ENCODE measurements around the gene SHISA8.
"Not testable (repeated sequence)": the region's sequence is repeated elsewhere in the genome, so short reads cannot be mapped to it uniquely, and the experiment has no call there.

The SHISA8 gene

DNA sequence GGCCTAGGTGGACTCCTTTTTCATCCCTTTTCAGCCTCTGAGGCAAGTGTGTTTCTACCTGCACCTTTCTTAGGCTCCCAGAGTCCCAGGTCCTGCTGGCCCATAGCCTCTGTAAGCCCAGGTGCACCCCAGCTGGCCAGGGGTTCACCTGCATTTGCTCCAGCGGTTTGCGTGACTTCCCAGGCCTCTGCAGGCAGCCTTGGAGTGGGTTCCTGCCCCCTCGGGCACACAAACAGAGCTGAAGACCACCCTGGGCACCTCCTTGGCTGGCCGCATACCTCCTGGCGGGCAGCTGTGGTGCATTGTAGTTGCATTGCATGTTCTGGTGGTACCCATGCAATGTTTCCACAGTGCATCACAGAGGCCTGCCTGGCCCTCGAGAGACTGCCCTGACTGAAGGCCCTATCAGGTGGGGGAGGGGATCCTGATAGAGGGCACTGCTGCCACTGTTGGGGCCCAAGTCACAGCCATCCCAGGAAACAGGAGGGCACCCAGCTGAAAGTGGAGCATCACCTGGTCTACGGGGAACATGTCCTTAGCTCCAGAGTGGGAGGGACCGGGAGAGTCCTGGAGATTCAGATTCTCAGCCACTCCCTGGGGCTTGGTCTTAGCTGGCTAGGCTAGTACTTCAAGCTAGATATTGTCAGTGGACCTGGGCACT, 14.1 kb downstream of the SHISA8 start:
- no peak for DNase-seq

DNA sequence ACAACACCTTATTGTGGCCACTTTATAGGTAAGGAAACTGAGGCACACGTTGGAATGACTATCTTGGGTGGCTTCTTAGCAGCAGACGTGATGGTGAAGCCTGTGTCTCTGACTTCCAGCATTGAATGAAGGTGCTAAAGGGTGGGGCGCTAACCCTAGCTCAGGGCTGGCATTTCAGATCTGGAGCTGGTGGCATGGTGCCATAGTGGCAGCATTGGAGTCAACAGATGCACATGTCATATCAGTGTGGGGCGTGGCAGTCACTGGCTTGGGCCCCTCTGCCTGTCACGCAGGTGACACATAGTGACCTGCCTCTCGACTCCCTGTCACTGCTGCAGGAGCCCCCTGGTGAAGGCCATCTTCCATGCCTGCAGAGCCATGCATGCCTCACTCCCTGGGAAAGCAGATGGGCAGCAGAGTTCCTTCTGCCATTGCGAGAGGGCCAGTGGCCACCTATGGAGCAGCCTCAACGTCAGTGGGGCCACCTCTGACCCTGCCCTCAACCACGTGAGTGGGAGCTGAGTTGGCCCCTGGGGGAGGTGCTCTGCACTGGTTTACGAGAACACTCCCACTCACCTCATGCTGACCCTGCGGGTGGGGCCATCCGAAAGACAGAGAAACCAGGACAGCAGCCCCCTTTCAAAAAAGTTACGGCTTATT, 14.8 kb downstream of the SHISA8 start:
- no peak for DNase-seq

DNA sequence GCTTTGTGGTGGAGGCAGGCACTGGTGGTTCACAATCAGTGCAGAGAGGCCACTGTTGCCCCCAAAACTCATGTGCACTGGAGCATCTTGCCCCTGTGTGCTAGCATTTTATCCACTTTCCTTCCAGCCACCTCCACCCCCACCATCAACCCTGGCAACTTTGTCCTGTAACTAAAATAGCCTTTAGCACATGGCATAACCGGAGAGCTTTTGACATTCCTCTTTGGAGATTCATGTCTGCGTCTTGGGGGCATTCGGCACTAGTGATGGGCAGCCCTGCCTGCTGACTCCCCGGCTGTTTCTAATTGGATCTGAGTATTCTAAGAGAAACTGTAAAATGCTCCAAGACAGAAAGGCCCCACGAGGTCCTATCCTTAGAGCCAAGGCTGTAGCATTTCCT, 15.8 kb downstream of the SHISA8 start:
- DNase-seq, result no peak

DNA sequence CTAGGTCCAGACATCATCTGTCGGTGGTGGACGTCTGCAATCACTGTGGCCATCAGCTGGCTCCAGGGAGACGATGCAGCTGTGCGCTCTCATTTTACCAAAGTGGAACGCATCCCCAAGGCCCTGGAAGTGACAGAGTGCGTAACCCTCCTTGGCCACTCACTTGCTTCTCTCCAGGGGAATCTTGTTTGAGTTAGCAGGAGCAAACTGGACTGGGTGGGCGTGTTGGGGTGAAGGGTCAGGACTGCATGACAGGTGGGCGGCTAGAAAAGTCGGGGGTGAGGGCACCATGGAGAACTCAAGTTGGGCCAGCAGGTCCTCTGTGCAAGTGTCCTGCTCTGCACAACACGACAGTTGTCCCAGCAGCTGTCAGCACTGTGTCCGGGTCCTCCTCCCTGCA, 16.2 kb downstream of the SHISA8 start:
- no peak for DNase-seq

DNA sequence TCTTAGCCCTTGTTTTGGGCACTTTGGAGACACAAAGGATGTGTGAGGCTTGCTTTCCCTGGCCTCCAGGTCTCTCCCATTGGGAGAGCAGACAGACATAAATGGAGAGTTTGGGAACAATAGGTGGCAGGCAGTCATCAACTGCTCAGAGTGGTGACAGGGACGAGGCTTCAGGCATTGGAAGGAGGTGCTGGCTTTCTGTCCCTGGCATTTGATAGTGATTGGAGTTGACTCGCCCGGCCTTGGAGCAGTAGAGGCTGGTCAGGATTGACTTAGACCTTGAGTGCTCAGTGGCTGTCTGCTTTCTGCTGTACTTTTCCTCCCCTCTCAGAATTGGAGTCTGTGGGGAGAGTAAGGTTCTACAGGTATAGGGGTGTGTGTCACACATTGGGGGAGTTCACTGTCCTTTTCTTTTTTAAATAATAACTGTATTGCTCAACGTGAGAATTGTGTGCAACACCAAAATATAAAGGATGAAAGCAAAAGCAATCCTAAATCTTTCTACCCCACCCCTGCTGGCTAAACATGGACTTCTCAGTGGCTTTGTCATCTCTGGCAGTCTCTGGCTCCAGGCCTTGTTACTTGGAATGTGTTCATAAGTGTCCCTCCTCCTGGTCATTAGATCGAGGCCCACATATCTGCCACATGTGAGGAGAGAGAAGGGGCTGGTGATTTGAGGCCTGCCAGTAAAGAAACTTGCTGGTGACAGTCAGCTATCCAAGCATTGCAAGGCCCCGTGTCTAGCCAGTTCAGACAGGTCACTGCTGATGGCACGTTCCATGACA, 21.1 kb downstream of the SHISA8 start:
- no peak for DNase-seq

DNA sequence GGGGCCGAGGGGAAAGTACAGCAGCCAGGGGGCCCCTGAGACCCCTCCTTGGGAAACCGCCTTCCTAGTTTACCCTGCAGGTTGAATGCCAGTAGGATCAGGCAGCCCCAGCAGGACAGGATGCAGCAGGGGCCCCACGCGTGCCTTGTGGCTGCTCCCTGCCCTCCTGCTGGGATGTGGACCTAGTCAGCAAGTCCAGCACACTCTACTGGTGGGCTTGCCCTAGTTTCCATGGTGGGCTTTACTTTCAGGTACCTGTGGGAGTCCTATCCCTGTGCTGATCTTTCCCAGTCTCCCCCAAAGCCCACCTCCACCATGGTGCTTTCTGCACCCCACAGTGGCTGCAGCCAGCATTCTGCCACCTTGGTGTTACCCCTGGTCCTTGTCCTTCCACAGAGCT, 22.2 kb downstream of the SHISA8 start:
- DNase-seq, result no peak

DNA sequence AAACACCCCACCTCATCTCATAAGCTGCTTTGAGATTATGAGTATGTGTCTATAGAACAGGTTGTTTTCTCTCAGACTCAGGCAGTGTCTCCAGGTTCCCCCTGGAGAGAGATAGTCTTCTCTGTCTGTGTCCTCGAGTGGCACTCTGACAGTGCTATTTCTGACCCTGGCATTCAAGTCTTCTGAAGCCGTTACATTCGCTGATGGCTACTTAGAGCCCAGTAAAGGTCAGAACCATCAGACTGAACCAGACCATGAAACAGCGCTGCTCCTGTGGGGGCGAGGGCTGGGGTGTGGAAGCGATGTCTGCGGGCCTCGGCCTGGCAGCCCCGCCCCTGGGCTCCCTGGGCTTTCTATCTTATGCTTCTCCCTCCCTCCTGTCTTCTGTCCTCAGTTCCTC, 23.5 kb downstream of the SHISA8 start:
- no peak for DNase-seq

DNA sequence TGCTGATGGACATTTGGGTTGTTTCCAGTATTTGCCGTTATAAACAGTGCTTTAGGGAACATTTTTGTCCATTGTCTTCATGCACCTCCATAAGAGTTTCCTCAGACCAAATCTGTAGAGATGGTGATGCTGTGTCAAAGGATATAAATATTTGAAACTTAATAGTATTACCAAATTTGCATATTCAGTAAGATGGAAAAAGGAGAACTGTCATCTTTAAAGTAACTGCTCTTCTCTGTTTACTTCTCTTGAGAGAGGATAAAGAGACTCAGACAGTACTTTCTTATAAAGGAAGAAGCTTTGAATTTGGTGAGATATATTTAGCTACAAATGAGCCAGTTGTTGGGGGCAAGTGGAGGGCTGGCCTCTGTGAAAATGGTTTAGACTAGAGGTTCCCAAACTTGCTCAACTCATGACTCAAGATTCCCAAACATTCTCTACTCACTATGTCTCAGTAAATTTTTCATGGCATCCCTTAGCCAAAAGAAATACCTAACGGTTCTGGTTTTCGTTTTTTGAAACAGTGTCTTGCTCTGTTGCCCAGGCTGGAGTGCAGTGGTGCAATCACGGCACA, 26.2 kb downstream of the SHISA8 start:
- no peak for DNase-seq

DNA sequence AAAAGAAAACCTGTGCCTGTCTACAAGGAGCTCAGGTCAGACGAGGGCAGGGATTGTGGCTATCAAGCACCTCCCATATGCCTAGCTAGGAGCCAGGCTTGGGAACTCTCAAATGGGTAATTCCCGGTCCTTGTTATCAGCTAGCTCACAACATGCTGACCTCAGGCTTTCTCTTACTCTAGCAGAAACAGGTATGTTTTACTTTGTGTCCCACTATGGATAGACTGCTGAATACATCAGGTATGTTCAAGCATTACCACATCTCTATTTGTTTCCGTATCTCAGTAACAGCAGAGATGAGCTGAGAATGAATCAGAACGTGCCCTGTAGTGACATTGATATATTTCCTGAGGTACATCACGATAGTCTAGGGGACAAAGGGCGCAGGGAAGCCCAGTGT, 29.4 kb downstream of the SHISA8 start:
- DNase-seq, result no peak

DNA sequence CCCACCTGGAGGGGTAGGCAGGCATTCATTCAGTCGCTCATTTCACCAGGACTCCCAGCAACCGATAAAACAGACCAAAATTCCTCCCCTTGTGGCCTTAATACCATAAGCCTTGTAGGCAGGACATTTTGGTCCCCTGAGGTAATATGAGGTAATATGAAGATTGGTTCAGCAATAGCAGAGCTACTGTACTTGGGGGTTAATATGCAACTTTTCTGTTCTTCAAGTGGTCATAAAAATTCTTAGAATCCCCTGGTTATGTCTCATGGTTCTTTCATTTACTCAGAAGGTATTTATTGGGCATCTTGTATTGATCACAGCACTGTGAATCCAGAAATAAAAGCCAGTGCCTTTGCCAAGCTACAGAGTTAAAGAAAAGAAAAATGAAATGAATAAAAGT, 29.8 kb downstream of the SHISA8 start:
- DNase-seq, result no peak

DNA sequence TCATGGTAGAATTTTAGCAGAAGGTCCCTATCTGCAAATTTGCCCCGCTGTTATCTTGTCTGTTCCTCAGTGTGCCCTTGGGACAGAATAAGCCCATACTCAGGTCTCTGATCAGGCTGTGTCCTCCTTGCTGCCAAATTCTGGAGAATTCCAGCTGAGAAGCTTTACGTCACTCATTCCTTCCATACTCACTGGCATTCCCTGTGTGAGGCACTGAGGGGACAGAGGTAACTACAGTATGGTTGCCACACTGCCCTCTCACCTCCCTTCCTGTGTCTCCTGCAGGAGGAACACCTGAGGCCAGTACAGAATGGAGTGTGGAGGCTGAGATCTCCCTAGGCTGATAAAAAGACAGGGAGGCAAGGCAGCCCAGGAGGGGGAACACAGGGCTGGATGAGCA, 31.5 kb downstream of the SHISA8 start:
- no peak for DNase-seq

DNA sequence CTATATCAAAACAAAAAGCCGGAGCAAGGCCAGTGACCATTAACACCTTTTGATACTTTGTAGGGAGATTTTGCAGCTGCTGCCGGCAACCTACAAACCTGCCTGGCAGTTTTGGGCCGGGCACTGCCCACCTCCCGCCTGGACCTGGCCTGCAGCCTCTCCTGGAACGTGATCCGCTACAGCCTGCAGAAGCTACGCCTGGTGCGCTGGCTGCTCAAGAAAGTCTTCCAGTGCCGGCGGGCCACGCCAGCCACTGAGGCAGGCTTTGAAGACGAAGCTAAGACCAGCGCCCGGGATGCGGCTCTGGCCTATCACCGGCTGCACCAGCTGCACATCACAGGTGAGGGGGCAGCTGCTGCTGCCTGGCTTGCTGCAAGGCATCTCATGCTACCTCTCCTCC, 34.2 kb downstream of the SHISA8 start:
- DNase-seq, result no peak

DNA sequence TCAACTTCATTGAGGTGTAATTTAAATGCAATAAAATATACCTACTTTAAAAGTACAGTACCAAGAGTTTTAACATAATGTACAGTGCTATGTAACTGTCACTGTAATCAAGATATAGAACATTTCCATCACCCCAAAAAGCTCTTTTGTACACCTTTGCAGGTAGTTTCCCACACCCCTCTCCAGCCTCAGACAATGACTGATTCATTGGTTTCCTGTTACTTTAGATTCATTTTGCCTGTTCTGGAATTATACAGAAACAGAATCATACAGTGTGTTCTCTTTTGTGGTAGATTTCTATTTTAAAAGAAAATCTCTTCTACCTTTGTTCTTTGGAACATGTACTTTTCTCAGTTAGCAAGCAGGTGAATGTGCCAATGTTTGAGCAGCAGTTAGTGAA, 38.2 kb downstream of the SHISA8 start:
- DNase-seq, result no peak

DNA sequence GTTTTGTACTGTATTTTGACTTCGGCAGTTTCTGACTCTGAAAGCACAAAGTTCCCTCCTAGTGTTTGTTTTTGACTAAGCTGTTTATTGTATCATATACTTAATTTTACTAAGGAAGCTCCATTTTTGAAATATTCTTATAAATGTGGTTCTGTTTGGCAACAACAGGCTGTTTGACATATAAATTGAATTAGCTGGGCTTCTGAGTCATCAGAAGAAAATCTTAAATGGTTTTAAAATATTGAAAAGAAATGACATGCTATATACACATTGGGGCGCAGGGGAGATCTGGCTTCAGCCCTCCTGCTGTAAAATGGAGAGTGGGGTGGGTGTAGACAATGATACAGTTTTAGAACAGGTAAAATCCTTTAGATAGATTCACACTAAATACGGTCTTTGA, 38.6 kb downstream of the SHISA8 start:
- DNase-seq, result no peak

DNA sequence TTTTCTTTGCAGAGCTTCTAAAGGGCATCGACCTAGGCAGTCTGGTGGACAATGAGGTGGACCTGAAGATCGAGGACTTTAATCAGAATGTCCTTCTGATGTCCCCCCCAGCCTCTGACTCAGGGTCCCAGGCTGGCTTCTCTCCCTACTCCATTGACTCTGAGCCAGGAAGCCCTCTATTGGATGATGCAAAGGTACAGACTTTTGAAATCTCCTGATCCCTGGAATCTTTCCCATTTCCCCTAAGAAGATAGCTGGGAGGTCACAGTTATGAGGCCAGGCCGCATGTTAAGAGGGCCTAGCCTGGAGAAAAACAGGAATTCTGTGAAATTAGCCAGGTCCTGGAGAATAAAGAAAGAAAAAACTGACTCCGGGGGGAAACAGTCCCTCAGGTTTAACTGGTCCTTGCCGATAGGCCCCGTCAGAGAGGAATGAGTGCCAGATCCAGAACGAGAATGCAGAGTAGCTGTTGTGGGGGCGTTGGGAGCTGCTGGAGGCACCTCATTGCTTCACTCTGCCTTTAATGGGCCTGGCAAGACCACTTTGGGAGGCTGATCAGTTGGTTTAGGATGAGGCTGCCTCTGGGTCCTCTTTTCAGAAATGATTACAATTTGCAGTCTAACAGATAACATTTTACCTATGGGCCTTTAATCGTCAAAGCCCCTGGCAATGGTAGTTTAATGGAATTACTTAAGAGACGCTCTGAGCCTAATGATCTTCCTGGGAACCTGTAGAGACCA, 39.2 kb downstream of the SHISA8 start:
- no peak for DNase-seq

DNA sequence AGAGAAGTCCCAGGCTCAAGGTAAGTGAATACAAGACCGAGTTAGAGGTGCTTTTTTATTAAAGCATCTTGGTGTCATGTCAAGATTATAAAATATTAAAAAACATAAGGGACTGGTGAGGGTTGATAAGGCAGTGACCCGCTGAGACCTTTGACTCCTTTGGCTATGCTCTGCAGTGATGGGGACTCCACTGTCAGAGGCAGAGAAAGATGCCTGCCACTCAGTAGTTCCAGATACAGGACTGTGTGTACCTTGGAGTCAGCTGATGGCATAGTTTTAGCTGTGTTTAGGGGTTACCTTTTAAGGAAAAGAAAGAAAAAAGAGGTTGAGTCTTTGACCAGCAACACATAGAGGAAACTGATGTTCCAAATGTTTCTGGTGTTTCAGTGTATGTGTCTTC, 40.8 kb downstream of the SHISA8 start:
- DNase-seq, result no peak

DNA sequence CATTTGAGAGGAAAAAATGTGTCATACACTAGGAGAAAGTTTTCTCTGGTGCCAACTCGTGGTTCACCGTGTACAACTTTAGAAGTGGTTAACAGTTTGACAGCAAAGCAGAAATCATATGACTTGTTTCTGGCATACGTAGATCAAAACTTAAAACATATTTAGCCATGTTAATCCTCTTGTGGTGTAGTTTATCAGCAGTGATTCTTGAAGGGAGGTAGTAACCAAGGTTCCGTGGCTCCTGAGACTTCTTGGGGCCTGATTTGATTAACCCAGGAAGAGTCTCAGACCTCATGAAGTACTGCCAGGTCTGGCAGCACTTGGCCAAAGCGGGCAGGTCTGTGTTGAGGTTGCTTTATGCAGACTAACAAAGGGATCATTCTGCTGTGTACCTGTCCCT, 41.5 kb downstream of the SHISA8 start:
- no peak for DNase-seq

DNA sequence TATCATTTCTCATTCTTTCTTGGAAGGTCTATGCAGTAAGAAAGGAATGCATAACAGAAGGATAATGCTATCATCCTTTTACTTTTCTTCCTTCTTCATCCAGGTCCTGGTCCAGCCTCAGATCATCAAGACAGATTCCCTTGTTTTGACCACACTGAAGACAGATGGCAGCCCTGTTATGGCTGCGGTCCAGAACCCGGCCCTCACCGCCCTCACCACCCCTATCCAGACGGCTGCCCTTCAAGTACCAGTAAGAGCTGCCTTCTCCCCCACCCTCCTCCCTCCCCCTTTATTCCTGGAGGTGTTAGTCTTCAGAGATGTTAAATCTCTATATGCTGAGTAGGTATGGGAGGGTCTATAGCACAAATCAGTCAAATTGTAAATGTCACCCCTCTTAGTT, 44.1 kb downstream of the SHISA8 start:
- DNase-seq, result no peak

DNA sequence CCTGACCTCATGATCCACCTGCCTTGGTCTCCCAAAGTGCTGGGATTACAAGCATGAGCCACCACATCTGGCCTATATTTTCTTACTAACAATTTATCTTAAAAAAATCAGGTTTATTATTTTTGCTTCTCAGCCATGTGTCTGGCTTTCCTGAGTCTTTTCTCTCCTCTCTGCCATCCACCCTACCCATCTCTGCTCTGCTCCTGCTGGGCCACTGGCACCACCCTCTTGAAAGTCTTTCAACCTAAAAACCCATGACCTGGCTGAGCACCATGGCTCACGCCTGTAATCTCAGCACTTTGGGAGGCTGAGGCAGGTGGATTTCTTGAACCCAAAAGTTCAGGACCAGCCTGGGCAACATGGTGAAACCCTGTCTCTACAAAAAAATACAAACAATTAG, 44.8 kb downstream of the SHISA8 start:
- DNase-seq, result not testable (repeated sequence)

DNA sequence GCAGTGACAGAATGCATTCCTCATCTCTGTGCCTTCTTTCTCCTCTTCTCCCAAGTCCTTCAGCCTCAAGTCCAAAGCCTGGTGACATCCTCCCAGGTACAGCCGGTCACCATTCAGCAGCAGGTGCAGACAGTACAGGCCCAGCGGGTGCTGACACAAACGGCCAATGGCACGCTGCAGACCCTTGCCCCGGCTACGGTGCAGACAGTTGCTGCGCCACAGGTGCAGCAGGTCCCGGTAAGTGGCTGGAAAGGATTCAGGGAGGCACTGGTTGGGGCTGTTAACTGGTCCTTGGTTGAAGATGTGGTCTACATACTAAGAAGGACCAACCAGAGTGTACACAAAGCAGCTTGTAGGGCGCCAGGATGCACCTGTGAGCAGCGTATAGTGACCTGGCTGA, 46.3 kb downstream of the SHISA8 start:
- DNase-seq, result no peak

DNA sequence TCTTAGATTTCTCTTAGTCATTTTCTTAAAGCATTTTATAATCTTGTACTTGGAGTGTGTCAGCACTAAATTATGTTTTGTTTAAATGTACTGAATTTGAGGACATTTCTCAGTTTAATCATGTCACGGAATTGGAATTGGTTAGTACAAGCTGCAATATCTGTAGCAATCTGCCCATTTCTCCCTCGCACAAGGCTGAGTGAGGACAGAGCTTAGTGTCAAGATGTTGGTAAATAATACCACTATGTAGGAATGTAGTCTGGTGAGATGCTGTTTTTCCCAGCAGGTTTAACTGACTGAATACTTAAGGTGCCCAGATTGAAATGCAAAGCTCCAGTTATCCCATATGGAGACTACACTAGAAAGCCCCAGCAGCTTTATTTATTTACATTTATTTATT, 51.4 kb downstream of the SHISA8 start:
- DNase-seq, result no peak
